Left cardiac atrium (tissue), 4 donors: ENCODE measurements around the gene DEPDC7. TPM values are rescaled to one million over a fixed set of nuclear protein-coding genes. Genes with fewer than 3 reads are reported as not detected.
"Not testable (repeated sequence)": the region's sequence is repeated elsewhere in the genome, so short reads cannot be mapped to it uniquely, and the experiment has no call there.

Experiments used
- ATAC-seq, 2 donors: fragments of 200-7000 bp; cut with Tn5 transposase; one replicate each; pipeline ENCODE4 v1.9.1; 2020; ENCODE audit warnings: mild to moderate bottlenecking in 2 of 2, moderate library complexity in 2 of 2
- DNase-seq: peaks from one replicate; pipeline ENCODE4 v3.0.0-alpha.2; 2020
- intact Hi-C, 2 donors: fragments of 100-400 bp; cut with DNase I; formaldehyde crosslinking; loops; one replicate each; pipeline versions ENCODE4 v1.14.1 to v1.15.1; 2022 to 2023
- total RNA-seq, 2 donors: library from RNA; stranded (reverse); fragmentation: NEBNext Ultra II Directional; extraction: Animal tissue kit (Norgen Biotek cat#: 25700); gene quantifications; one replicate each; pipeline ENCODE4 v1.2.1, GENCODE V29; 2021
- donor health status: DM: no; HTN: yes; CAD: no.
- donor health status: DM: no; HTN: yes; CAD: no; lungs with severe emphysema.
- donor health status: DM: yes; HTN: yes; CAD: no.
- donor health status: Dilated cardiomyopathy.

The DEPDC7 gene
- total RNA-seq, 2 donors from 2014 or later: 0.41 to 0.42 TPM

- intact Hi-C loops, DNase-seq, ATAC-seq: not testable (repeated sequence)
These were observed 34.1 kb downstream of the DEPDC7 start for GRCh38 chr11:33049565-33050408.

- ATAC-seq: no peak
- intact Hi-C loops: no loop called here
These were observed 36.6 kb downstream of the DEPDC7 start for GRCh38 chr11:33052231-33052630.

GRCh38 chr11:33055375-33055774 lies 39.7 kb downstream of the DEPDC7 start:
- intact Hi-C loops: no loop called here
- DNase-seq (no peak), ATAC-seq (no peak)

More at GRCh38 chr11:33052231-33052630, 36.6 kb downstream of the DEPDC7 start:
- DNase-seq: no peak

- ATAC-seq: no peak
- no peak for DNase-seq
- intact Hi-C loops: no loop called here
These were observed 41.6 kb downstream of the DEPDC7 start for GRCh38 chr11:33057284-33057683.

- no peak for DNase-seq
- intact Hi-C loops: no loop called here
- ATAC-seq: no peak
These were observed 43.8 kb downstream of the DEPDC7 start for GRCh38 chr11:33059331-33060007.

- ATAC-seq: no peak
- DNase-seq: no peak
- intact Hi-C loops: no loop called here
These were observed 44.6 kb downstream of the DEPDC7 start for GRCh38 chr11:33060271-33060670.

- ATAC-seq (no peak), DNase-seq (no peak)
- intact Hi-C loops: no loop called here
These were observed 46.5 kb downstream of the DEPDC7 start for GRCh38 chr11:33062137-33062536.

GRCh38 chr11:33063326-33063881 lies 47.7 kb downstream of the DEPDC7 start:
- DNase-seq (no peak), ATAC-seq (no peak)
- intact Hi-C loops: no loop called here

- no peak for DNase-seq
- intact Hi-C loops: loop anchor here in 1 of 2 donors (2.0 kb wide), 1 partner anchor 103 kb away; no protein-coding TSS in a partner anchor
- ATAC-seq: peak in 1 of 2 donors; percentile 58
These were observed 48.6 kb downstream of the DEPDC7 start for GRCh38 chr11:33064033-33064825.

- intact Hi-C loops: loop anchor here (2.0 to 5.0 kb wide), 2 partner anchors 103 to 104 kb away; no protein-coding TSS in a partner anchor
- no peak for ATAC-seq
- no peak for DNase-seq
These were observed 49.2 kb downstream of the DEPDC7 start for GRCh38 chr11:33064866-33065265.

GRCh38 chr11:33065445-33066178 lies 49.9 kb downstream of the DEPDC7 start:
- ATAC-seq (peak; percentile 86 to 92), DNase-seq (peak; percentile 51)
- intact Hi-C loops: loop anchor here (2.0 to 5.0 kb wide), 2 partner anchors 103 to 105 kb away; no protein-coding TSS in a partner anchor

GRCh38 chr11:33067294-33067693 lies 51.6 kb downstream of the DEPDC7 start:
- ATAC-seq: no peak

GRCh38 chr11:33068611-33069340 lies 53.1 kb downstream of the DEPDC7 start:
- ATAC-seq: no peak

More at GRCh38 chr11:33067294-33067693, 51.6 kb downstream of the DEPDC7 start:
- no peak for DNase-seq
- intact Hi-C loops: loop anchor here in 1 of 2 donors (5.0 kb wide), 1 partner anchor 105 kb away; no protein-coding TSS in a partner anchor

GRCh38 chr11:33072465-33072864 lies 56.8 kb downstream of the DEPDC7 start:
- DNase-seq (no peak), ATAC-seq (no peak)
- intact Hi-C loops: no loop called here

More at GRCh38 chr11:33068611-33069340, 53.1 kb downstream of the DEPDC7 start:
- intact Hi-C loops: loop anchor here in 1 of 2 donors (5.0 kb wide), 1 partner anchor 106 kb away; no protein-coding TSS in a partner anchor
- no peak for DNase-seq
